Astrocyte (in vitro differentiated cells and primary cell): Measurements from ENCODE around the gene WIPF3.

Experiments
- EZH2 ChIP-seq: IDR thresholded peaks from 2 replicates; pipeline ENCODE4 v1.6.1; 2012; ENCODE audit warnings: mild to moderate bottlenecking, low read length, inconsistent platforms; ENCODE audit not compliant: insufficient read depth
- TF ChIP-seq, protein P1 (sequence below): IDR thresholded peaks from 2 replicates; pipeline ENCODE4 v1.5.1; 2011; ENCODE audit warnings: low read depth, mild to moderate bottlenecking, inconsistent platforms, low read length, moderate library complexity; ENCODE audit not compliant: insufficient read depth

DNA sequence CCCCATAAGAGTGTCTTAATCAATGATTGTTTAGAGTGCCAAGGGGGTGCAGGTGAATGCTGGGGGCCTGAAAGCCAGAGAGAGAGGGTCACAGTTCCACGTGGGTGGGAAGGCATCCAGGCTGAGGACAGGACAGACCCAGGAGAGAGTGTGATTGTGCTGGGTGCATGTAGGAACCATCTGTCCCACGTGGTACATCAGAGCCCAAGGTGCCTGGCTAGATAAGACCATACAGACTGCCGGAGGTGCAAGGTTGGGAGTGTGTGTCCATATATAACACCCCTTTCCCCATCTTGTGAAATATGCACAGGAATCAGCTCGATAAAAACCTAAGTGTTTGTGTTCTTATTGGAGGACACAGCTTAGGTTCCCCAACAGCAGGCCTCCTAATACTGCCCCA, 85.5 kb downstream of the WIPF3 start:
- TF ChIP-seq, protein P1, sequence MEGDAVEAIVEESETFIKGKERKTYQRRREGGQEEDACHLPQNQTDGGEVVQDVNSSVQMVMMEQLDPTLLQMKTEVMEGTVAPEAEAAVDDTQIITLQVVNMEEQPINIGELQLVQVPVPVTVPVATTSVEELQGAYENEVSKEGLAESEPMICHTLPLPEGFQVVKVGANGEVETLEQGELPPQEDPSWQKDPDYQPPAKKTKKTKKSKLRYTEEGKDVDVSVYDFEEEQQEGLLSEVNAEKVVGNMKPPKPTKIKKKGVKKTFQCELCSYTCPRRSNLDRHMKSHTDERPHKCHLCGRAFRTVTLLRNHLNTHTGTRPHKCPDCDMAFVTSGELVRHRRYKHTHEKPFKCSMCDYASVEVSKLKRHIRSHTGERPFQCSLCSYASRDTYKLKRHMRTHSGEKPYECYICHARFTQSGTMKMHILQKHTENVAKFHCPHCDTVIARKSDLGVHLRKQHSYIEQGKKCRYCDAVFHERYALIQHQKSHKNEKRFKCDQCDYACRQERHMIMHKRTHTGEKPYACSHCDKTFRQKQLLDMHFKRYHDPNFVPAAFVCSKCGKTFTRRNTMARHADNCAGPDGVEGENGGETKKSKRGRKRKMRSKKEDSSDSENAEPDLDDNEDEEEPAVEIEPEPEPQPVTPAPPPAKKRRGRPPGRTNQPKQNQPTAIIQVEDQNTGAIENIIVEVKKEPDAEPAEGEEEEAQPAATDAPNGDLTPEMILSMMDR = no peak
- no peak for TF ChIP-seq EZH2
